ENCODE results near the gene TCERG1L. TPM values are rescaled to one million over a fixed set of nuclear protein-coding genes. Genes with fewer than 3 reads are reported as not detected.

TCERG1L gene
- total RNA-seq, 4 donors from 2014 or later: 0.24 TPM; not detected in 3

- DNase-seq (ENCODE audit: low spot score) (no peak), ATAC-seq (ENCODE audit: low FRiP score) (no peak)
- no peak for TF ChIP-seq CTCF (IDR thresholded peaks at IDR 0.05)
Measured at GRCh38 chr10:131134001-131134576, 177.4 kb downstream of the TCERG1L start.

GRCh38 chr10:131132681-131133080 is 178.8 kb downstream of the TCERG1L start:
- no peak for DNase-seq (ENCODE audit: low spot score)
- TF ChIP-seq CTCF (IDR thresholded peaks at IDR 0.05): no peak
- ATAC-seq (ENCODE audit: low FRiP score): no peak

GRCh38 chr10:131131726-131132591 is 179.6 kb downstream of the TCERG1L start:
- ATAC-seq (ENCODE audit: low FRiP score) (no peak), DNase-seq (ENCODE audit: low spot score) (no peak)
- no peak for TF ChIP-seq CTCF (IDR thresholded peaks at IDR 0.05)

GRCh38 chr10:131130025-131130424 is 181.5 kb downstream of the TCERG1L start:
- no peak for DNase-seq (ENCODE audit: low spot score)
- no peak for ATAC-seq (ENCODE audit: low FRiP score)
- TF ChIP-seq CTCF (IDR thresholded peaks at IDR 0.05): no peak

- DNase-seq (ENCODE audit: low spot score): no peak
- TF ChIP-seq CTCF (IDR thresholded peaks at IDR 0.05): no peak
- ATAC-seq (ENCODE audit: low FRiP score): no peak
Measured at GRCh38 chr10:131129544-131129943, 182.0 kb downstream of the TCERG1L start.

GRCh38 chr10:131128731-131129130 is 182.8 kb downstream of the TCERG1L start:
- DNase-seq (ENCODE audit: low spot score) (no peak), ATAC-seq (ENCODE audit: low FRiP score) (no peak)
- TF ChIP-seq CTCF (IDR thresholded peaks at IDR 0.05): no peak

- no peak for TF ChIP-seq CTCF (IDR thresholded peaks at IDR 0.05)
- DNase-seq (ENCODE audit: low spot score): no peak
- ATAC-seq (ENCODE audit: low FRiP score): no peak
Measured at GRCh38 chr10:131127610-131128009, 183.9 kb downstream of the TCERG1L start.
